Ovary (tissue), 3 donors: Measurements from ENCODE around the gene GNB1L.

Experiments used
- CTCF ChIP-seq, 3 donors: fragments of 450-650 bp in 2 of 3; fragments of 200-600 bp in 1 of 3; IDR thresholded peaks; one replicate each; pipeline versions ENCODE4 v1.5.1 to v1.8.0; 2016 to 2022; ENCODE audit warnings: antibody characterized with exemption in 3 of 3, mild to moderate bottlenecking in 1 of 3
- EP300 ChIP-seq: sonication (generic); formaldehyde crosslinking; IDR thresholded peaks from one replicate; pipeline ENCODE4 v1.6.1; 2017; ENCODE audit warnings: antibody characterized with exemption
- POLR2A ChIP-seq: fragments of 450-650 bp; IDR thresholded peaks from one replicate; pipeline ENCODE4 v1.6.1; 2017; ENCODE audit warnings: antibody characterized with exemption, mild to moderate bottlenecking, moderate library complexity
- donor health status: DM: no; HTN: no; CAD: no.

- no peak for TF ChIP-seq EP300
- no peak for TF ChIP-seq CTCF (IDR thresholded peaks at IDR 0.05)
- TF ChIP-seq POLR2A = no peak
Measured at GRCh38 chr22:19745155-19746101, 109.2 kb downstream of the GNB1L start.
